HuH-7.5 (cell line): Measurements from ENCODE around the gene ARF1.

Experiments
- DNase-seq: peaks from one replicate; pipeline ENCODE4 v3.0.0; 2011; ENCODE audit warnings: low spot score

Gene ARF1

DNA sequence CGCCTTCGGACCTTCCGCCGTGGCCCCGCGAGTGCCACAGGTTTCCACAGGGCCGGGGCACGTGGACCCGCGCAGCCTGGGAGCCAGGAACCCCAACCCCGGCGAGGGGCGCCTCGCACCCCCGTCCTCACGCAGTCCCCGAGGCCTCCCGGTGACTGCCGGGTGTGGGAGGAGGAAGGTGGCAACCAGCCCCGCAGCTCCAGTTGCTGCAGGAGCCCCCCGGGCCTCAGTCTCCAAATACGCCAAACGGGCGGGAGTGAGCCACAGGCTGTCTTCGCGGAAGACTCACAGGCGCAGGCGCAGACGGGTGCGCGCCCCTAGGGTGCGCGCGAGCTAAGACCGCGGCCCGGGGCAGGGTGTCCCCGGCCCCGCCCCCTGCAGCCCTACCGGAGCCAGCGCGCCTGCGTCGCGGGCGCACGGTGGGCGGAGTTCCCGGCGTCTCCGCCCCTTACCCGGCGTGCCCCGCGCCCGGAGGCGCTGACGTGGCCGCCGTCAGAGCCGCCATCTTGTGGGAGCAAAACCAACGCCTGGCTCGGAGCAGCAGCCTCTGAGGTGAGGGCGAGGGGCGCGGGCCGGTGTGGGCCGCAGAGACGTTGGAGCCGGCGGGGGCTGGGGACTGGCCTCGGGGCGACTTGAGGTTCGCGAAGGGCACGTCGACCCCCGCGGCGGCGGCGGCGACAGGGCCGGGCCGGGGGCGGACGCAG is at the start of gene ARF1:
ARF1 (plus strand) TSS at position 495 of the 704 bp plus-strand sequence. CDS start 14,407 bp downstream, outside the sequence.
- DNase-seq = peak; percentile 97

- DNase-seq = no peak
Measured at GRCh38 chr1:228033376-228033775, 49.1 kb upstream of the ARF1 start.

- DNase-seq = no peak
Measured at GRCh38 chr1:228034954-228035837, 47.3 kb upstream of the ARF1 start.

DNA sequence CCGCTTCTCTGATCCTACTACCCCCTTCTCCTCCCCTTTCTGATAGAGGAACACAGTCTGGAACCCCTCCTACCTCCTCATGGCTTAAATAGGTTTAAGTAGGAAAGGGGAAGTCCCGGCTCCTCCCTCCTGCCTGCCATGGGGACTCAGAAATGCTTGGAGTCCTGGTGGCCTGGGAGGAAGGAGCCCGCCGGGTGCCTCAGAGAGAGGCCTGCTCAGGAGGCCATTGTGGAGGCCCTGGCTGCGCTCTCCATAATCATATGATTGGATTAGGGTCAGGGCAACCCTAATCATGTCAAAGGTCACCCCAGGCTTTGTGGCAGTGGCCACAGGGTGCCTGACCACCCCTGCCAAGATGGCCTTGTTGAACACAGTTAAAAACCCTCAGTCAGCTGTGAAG is 46.7 kb upstream of the ARF1 start:
- no peak for DNase-seq

- no peak for DNase-seq
Measured at GRCh38 chr1:228036701-228037231, 45.7 kb upstream of the ARF1 start.

DNA sequence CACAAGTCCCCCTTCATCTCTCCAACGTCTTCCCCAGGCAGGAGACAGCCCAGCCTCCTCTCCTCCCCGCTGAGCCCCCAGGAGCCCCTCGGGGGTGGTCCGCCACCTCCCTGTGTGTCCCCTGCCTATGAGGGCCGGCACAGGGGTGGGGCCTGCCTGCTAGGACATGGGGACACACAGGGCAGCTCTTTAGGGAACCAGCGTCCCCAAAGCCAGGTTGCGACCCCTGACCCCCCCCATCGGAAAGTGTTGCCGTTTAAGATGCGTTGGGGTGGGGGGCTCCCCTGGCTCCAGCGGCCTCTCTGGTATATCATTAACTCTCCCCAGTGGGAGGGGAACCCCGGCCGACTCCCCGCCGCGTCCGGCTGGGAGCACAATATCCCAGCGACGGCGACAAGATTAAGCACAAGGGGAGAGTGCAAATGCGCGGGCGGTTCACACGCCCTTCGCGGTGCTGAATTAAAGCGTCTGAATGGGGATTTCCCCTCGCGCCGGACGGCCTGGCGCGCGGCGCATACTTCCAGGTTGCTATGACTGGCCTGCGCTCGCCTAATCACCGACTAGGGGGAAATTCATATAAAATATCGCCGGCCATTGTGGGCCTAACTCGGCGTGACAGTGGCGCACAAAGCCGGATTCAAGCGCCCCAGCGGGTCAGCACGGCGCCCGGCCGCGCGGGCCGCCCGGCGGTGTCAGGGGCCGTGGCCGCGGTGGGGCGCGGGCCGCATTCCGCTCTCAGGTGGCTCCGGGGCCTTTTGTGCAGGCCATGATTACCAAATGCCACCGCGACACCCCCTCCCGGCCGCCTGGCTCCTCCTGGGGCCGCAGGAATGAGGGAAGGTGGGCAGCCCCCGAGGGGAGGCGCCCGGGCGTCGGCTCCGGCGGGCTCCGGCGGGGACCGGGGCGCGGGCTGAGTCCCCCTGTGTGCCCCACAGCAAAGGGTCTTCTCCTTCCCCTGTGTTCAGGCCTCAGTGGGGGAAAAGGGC is 44.8 kb upstream of the ARF1 start:
- DNase-seq = no peak

DNA sequence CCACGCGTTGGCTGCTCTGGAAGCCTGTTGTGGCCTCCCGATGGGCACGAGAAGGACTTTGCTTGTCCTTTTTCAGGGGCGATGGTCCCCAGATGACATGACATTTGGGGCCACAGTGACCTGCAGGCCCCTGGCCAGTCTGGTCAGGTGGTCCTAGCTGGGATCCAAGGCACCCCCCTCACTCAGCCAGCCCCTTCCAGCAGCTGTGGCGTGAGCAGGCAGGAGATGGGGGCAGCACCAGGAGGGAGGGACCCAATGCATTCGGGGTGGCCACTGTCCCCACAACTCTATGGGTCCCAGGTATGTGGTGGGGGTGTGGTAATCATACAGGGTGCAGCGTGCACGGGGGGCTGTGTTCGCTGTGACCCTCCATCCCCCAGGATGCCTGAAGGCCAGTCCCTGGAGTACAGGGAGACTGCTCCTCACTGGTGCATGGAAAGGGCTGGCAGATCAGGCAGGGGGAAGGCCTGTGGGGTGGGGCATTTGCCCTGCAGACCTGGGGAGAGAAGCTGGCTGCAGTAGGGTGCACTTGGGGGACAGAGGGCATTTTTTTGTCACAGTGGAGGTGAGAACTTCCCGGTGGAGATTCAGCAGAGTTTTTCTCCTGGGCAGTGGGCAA is 44.0 kb upstream of the ARF1 start:
- DNase-seq = no peak

- DNase-seq = no peak
Measured at GRCh38 chr1:228039006-228039903, 43.3 kb upstream of the ARF1 start.

DNA sequence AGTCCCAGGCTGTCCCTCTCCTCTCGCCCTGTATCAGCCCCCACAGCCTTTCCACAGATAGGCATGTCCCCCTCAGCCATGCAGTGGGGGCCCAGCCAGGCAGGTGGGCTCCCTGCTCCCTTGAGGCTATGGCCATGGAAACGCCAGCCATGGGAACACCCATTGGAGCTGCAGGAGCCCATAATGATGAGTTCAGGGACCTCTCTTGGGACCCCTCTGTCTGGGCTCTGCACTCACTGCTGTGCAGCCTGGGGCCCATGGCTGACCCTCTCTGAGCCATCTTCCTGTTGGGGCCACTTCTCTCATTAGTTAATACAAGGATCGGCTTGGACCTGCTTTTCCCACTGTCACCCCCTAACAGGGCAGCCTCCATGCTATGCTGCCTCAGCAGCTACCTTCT is 42.5 kb upstream of the ARF1 start:
- no peak for DNase-seq

GRCh38 chr1:228041316-228041715 is 41.2 kb upstream of the ARF1 start:
- DNase-seq = no peak

DNA sequence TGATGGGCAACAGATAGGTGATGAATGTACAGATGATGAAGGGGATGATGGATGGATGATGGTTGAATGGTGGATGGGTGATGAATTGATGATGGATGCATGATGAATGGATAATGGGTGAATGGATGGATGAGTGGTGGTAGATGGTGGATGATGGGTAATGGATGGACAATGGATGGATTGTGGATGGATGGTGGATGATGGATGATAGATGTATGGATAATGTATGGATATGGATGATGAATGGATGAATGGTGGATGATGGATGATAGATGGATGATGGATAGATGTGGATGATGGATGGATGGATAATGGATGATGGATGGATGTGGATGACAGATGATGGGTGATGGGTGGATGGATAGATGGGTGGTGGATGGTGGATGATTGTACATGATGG is 40.0 kb upstream of the ARF1 start:
- no peak for DNase-seq

DNA sequence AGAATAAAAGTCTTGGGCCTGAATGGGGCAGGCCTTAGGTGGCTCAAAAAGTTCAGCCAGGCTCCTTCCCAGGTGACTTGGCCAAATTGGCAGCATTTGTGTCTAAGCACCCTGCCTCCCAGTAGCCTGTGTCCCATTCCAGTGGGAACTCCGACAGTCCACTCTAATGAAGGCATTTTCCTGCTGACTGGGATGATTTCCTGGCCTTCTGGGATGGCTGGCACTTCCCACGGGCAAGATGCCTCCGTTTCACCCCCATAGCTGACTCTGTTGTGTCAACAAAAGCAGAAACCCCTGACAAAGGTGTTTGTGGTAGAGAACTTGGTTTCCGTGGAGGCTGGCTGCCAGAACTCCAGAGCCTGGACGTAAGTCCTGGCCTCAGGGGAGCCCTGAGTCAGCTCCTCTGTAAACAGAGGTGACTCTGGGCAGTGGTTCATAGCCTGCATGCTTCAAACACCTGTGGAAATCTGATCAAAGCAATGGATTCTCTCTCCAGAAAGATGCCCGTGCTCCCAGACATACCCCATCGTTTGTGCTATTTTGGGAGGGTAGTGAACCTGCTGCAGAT is 39.1 kb upstream of the ARF1 start:
- no peak for DNase-seq

DNA sequence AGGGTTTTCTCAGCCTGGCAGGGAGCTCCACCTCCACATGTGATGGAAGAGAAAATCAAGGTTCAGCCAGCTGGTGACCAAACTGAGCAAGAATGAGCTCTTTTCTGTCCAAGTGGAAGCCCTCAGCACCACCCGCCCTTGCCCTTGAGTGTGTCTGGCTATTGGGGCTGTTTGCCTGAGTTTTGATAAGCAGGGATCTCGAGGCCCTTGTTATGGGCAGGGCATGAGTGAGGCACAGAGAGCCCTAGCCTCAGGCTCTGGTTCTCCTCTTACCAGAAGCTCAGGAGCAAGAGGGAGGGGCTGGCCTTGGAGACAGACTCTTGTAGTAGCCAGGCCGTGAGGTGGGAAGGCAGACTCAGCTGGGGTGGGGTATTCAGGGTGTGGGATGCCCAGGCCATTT is 37.5 kb upstream of the ARF1 start:
- no peak for DNase-seq

- DNase-seq = no peak
Measured at GRCh38 chr1:228045405-228045804, 37.1 kb upstream of the ARF1 start.

- no peak for DNase-seq
Measured at GRCh38 chr1:228045871-228046270, 36.6 kb upstream of the ARF1 start.

- DNase-seq = no peak
Measured at GRCh38 chr1:228046421-228047182, 35.9 kb upstream of the ARF1 start.

GRCh38 chr1:228047183-228047466 is 35.4 kb upstream of the ARF1 start:
- no peak for DNase-seq

- DNase-seq = no peak
Measured at GRCh38 chr1:228048120-228048519, 34.4 kb upstream of the ARF1 start.

GRCh38 chr1:228048659-228049298 is 33.7 kb upstream of the ARF1 start:
- DNase-seq = no peak
